Measurements from ENCODE around the gene GNAO1.

DNA sequence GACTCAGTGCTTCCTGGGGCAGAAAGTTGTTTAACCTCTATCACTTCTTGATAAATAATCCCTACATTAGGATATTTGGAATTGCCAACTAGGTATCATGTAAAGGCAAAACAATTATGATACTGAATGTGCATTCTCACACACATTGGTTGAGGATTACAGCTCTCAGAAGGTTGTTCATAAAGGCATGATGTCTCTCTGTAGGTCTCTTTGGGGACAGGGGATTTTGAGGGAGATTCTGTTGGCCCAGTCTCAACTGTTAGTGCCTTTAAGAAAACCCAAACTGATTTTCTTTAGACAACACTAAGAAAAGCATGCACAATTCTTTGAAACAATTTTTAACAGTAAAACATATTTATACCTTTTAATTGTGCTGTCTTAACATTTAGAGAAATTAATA lies 56.5 kb downstream of the GNAO1 start:
- TF ChIP-seq, protein P1, sequence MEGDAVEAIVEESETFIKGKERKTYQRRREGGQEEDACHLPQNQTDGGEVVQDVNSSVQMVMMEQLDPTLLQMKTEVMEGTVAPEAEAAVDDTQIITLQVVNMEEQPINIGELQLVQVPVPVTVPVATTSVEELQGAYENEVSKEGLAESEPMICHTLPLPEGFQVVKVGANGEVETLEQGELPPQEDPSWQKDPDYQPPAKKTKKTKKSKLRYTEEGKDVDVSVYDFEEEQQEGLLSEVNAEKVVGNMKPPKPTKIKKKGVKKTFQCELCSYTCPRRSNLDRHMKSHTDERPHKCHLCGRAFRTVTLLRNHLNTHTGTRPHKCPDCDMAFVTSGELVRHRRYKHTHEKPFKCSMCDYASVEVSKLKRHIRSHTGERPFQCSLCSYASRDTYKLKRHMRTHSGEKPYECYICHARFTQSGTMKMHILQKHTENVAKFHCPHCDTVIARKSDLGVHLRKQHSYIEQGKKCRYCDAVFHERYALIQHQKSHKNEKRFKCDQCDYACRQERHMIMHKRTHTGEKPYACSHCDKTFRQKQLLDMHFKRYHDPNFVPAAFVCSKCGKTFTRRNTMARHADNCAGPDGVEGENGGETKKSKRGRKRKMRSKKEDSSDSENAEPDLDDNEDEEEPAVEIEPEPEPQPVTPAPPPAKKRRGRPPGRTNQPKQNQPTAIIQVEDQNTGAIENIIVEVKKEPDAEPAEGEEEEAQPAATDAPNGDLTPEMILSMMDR (IDR thresholded peaks at IDR 0.05; ENCODE audit: poor library complexity, severe bottlenecking): no peak
- TF ChIP-seq EP300 (conservative IDR thresholded peaks at IDR 0.05; ENCODE audit: poor library complexity, severe bottlenecking): no peak
- TF ChIP-seq SMC3 (conservative IDR thresholded peaks at IDR 0.05; ENCODE audit: poor library complexity): no peak
- TF ChIP-seq RAD21 (conservative IDR thresholded peaks at IDR 0.05): no peak
- TF ChIP-seq POLR2AphosphoS5 (IDR thresholded peaks at IDR 0.05): no peak
